Right cardiac atrium (tissue), 5 donors: ENCODE data around the gene RBMY1D. TPM values are rescaled to one million over a fixed set of nuclear protein-coding genes. Genes with fewer than 3 reads are reported as not detected.
A peak's percentile ranks its signal among the peaks of the same experiment; 100 is the strongest.
"Not testable (repeated sequence)": the region's sequence is repeated elsewhere in the genome, so short reads cannot be mapped to it uniquely, and the experiment has no call there.

Experiments used
- ATAC-seq, 2 donors: fragments of 200-7000 bp; cut with Tn5 transposase; one replicate each; pipeline versions ENCODE4 v1.8.0 to v1.9.1; 2020; ENCODE audit warnings: moderate library complexity in 2 of 2, mild to moderate bottlenecking in 1 of 2
- DNase-seq, 3 donors: peaks; one replicate each; pipeline ENCODE4 v3.0.0-alpha.2; 2020
- H3K27ac ChIP-seq: one replicate; pipeline ENCODE4 v1.5.1; 2013; ENCODE audit warnings: mild to moderate bottlenecking, low read length, control low read depth, moderate library complexity
- H3K27me3 ChIP-seq: one replicate; pipeline ENCODE4 v1.6.1; 2013; ENCODE audit not compliant: control insufficient read depth, insufficient read depth
- H3K4me1 ChIP-seq: one replicate; pipeline ENCODE4 v1.6.1; 2013; ENCODE audit warnings: low read length; ENCODE audit not compliant: control insufficient read depth, insufficient read depth
- H3K4me3 ChIP-seq: one replicate; pipeline ENCODE4 v1.5.1; 2013; ENCODE audit warnings: low read length, control low read depth
- H3K9me3 ChIP-seq: one replicate; pipeline ENCODE4 v1.6.1; 2013; ENCODE audit warnings: low read length; ENCODE audit not compliant: control insufficient read depth
- WGBS: extraction: QIAGEN DNeasy Blood & Tissue Kit; methylation state at CpG from one replicate; pipeline ENCODE4 v1.1.7; 2013; 5-methylcytosine and 5-hydroxymethylcytosine counted together
- intact Hi-C, 4 donors: fragments of 100-400 bp; cut with DNase I; formaldehyde crosslinking; loops; one replicate each; pipeline versions ENCODE4 v1.11.0 to v1.14.0; 2022 to 2023
- long read RNA-seq, 4 donors: library from polyadenylated mRNA; unstranded; transcript quantifications; one replicate each; pipeline ENCODE4 v2.0.0, GENCODE V29; 2020 to 2021
- polyA plus RNA-seq: library from polyadenylated mRNA; stranded (reverse); fragments of 200-250 nt; gene quantifications from one replicate; pipeline ENCODE4 v1.2.3, GENCODE V29; 2013
- total RNA-seq, 4 donors: library from RNA; stranded (reverse); fragmentation: NEBNext Ultra II Directional; extraction: Animal tissue kit (Norgen Biotek cat#: 25700); gene quantifications; one replicate each; pipeline ENCODE4 v1.2.1, GENCODE V29; 2021
- donor health status: healthy with polysubstance abuse.
- donor health status: DM: no; HTN: yes; CAD: no.
- donor health status: DM: no; HTN: no; CAD: no.
- donor health status: DM: no; HTN: yes; CAD: no; lungs with severe emphysema.
- donor health status: DM: yes; HTN: yes; CAD: no.

Gene RBMY1D
- not detected for total RNA-seq
- polyA plus RNA-seq: not detected
- long read RNA-seq, donor 1: 0 reads
- long read RNA-seq, donor 2: 0 reads
- long read RNA-seq, donor 3: 0 reads
- long read RNA-seq, donor 4: 0 reads

DNA sequence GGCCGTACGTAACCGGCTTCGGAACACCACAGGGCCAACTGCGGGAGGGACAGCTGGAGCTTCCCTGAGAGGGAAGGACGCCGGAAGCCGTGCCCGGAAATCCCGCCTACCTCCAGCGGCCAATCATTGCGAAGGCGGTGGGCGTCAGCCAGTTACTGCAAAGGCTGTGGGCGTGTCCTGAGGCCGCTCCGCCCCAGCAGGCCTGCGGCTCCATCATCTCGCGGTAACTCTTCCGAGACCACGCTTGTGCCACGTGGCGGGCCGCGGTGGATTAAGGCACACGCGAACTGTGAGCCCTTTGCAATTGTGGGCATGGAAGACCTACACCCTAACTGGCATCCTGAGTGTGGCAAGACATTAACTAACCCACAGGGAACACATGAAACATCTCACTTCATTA is at the start of gene RBMY1D:
TSS of gene RBMY1D (minus strand) at position 101 of the 400 bp plus-strand sequence. CDS start 2,013 bp downstream, outside the sequence.
- H3K9me3 ChIP-seq, H3K4me3 ChIP-seq, ATAC-seq, H3K27ac ChIP-seq, H3K4me1 ChIP-seq, DNase-seq, intact Hi-C loops, H3K27me3 ChIP-seq: not testable (repeated sequence)
- no CpG with 5 or more reads among the region's 28 CpGs for WGBS

DNA sequence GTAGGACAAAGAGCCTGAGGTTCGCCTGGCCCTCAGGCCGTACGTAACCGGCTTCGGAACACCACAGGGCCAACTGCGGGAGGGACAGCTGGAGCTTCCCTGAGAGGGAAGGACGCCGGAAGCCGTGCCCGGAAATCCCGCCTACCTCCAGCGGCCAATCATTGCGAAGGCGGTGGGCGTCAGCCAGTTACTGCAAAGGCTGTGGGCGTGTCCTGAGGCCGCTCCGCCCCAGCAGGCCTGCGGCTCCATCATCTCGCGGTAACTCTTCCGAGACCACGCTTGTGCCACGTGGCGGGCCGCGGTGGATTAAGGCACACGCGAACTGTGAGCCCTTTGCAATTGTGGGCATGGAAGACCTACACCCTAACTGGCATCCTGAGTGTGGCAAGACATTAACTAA is 23.6 kb upstream of the RBMY1D start, which contains the start of gene RBMY1E:
TSS of gene RBMY1E (minus strand) at position 101 of the 400 bp plus-strand sequence. CDS start 1,978 bp downstream, outside the sequence.
- H3K4me1 ChIP-seq, H3K27ac ChIP-seq, H3K9me3 ChIP-seq, intact Hi-C loops, H3K27me3 ChIP-seq, H3K4me3 ChIP-seq, DNase-seq, ATAC-seq: not testable (repeated sequence)
- WGBS: no CpG with 5 or more reads among the region's 29 CpGs

DNA sequence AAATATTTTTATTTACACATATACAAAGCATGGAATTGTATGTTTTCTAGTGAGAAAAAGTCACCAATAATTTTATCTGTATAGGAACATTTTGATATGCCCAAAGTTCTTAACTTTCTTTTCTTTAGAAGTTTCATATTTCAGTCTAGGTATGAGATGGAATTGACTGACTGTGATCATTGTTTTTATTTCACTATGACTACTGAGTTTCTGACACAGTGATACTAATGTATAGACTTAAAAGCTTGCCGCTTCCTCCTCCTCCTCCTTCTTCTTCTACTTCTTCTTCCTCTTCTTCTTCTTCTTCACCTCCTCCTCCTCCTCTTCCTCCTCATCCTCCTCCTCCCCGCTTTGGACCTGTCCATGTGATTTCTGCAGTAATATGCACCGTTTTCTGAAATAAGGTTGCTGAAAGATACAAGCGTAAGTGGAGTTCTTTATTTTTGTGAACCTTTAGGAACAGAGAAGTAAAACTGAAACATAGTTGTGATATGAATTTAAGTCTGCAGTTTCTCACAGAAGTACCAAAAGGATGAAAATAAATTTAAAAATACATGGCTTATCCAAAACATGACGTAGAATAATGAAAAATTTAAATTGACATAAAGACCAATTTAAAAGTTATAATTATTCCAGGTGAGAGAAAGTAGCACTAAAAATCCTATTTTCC is 24.8 kb downstream of the RBMY1D start:
- WGBS: no CpG with 5 or more reads among the region's 5 CpGs
- H3K27ac ChIP-seq, intact Hi-C loops, DNase-seq, H3K4me3 ChIP-seq, H3K27me3 ChIP-seq, ATAC-seq, H3K9me3 ChIP-seq, H3K4me1 ChIP-seq: not testable (repeated sequence)

DNA sequence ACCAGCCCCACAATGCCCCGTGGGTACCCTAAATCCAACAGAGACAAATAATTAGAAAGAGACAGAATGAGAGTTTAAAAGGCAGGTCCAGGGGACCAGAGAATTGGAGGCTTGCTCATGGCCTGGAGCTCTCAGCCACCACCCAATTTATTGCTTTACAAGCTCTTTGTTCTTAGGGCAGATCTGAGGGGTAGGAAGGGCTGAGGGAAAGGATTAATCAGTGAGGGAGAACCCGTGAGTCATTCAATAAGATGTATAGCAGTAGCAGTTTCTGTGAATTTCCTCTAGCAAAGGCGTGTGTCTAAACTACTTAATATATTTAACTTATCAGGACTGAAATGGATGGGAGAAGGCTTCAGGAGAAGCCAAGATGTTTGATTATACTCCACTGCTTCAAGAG is 48.8 kb downstream of the RBMY1D start:
- ATAC-seq (no peak), DNase-seq (no peak)
- intact Hi-C loops: no loop called here
- no peaks in the 10 kb centered on the region for H3K4me1 ChIP-seq
- no peak overlapping the region for H3K27ac ChIP-seq
- H3K9me3 ChIP-seq: no peaks in the 10 kb centered on the region
- H3K27me3 ChIP-seq: no peaks in the 10 kb centered on the region
- no peak overlapping the region for H3K4me3 ChIP-seq
- 45% methylated on average over 3 of the region's 3 CpGs for WGBS

DNA sequence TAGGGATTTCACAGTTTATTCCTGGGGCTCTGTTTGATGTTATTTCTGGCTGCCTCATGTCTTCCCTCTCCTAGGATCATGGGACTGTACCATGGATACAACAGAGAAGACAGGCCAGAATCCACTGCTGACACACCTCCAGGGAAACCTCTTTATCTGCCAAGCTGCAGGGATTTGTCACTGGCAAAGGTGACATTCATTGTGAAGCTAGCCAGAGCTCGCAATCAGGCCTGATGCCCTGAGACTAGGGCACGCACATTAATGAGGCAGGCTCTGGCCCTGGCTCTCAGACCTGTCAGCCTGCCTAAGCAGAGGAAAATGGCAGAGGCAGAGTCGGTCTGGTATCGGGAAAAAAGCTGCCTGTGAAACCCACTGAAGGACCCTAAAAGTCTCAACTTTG is 52.2 kb downstream of the RBMY1D start:
- WGBS: 58% methylated on average over 4 of the region's 4 CpGs
- Histone ChIP-seq H3K27me3 (no peaks in the 10 kb centered on the region), H3K4me3 (no peak overlapping the region), H3K9me3 (no peaks in the 10 kb centered on the region), H3K27ac (no peak overlapping the region), H3K4me1 (no peaks in the 10 kb centered on the region)
- peak in 1 of 2 donors; percentile 84 for ATAC-seq
- intact Hi-C loops: no loop called here
- peak in 1 of 3 donors; percentile 41 for DNase-seq

DNA sequence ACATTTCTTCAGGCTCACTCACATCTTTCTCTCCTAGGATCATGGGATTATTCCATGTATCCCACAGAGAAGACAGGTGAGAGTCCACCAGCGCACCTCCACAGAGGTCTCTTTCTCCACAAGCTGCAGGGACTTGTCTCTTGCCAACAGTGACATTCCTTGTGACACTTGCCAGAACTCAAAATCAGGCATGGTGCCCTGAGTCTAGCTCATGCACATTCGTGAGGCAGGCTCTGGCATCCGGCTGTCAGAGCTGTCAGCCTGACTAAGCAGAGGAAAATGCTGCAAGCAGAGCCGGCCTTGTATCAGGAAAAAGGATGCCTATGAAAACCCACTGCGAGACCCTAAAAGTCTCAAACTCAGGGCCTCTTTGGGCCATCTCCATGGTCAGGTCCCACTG is 54.8 kb downstream of the RBMY1D start:
- Histone ChIP-seq H3K9me3 (no peaks in the 10 kb centered on the region), H3K4me3 (no peak overlapping the region), H3K4me1 (no peaks in the 10 kb centered on the region), H3K27me3 (no peaks in the 10 kb centered on the region), H3K27ac (no peak overlapping the region)
- WGBS: 39% methylated on average over 5 of the region's 5 CpGs
- DNase-seq (peak in 1 of 3 donors; percentile 48), ATAC-seq (peak in 1 of 2 donors; percentile 48)
- intact Hi-C loops: no loop called here

DNA sequence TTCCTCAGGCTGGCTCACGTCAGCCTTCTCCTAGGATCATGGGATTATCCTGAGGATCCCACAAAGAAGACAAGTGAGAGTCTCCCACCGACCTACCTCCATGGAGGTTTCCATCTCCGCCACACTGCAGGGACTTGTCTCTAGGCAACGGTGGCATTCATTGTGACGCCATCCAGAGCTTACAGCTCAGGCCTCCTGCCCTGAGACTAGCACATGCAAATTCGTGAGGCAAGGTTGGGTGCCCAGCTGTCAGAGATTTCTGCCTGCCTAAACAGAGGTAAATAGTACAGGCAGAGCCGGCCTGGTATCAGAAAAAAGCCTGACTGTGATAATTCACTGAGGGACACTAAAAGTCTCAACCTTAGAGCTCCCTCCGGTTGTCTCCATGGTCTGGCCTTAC is 58.0 kb downstream of the RBMY1D start:
- no peak overlapping the region for H3K4me3 ChIP-seq
- 64% methylated on average over 8 of the region's 8 CpGs for WGBS
- no peak overlapping the region for H3K27ac ChIP-seq
- no peaks in the 10 kb centered on the region for H3K4me1 ChIP-seq
- intact Hi-C loops: no loop called here
- H3K27me3 ChIP-seq: no peaks in the 10 kb centered on the region
- H3K9me3 ChIP-seq: no peaks in the 10 kb centered on the region
- ATAC-seq (no peak), DNase-seq (no peak)

DNA sequence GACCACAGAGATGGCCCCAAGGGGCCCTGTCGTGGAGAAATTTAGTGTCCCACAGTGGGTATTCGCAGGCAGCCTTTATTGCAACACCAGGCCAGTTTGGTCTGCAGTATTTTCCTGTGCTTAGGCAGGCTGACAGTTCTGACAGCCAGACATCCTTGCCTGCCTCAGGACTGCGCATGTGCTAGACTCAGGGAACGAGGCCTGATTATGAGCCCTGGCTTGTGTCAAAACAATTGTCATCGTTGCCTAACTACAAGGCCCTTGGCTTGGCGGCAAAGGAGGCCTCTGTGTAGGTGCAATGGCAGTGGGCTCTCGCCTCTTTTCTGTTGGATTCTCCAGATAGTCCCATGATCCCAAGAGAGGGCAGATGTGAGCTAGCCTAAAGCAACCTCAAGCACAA is 59.3 kb downstream of the RBMY1D start:
- no peak for DNase-seq
- Histone ChIP-seq H3K27ac (no peak overlapping the region), H3K27me3 (no peaks in the 10 kb centered on the region), H3K9me3 (no peaks in the 10 kb centered on the region), H3K4me1 (no peaks in the 10 kb centered on the region), H3K4me3 (no peak overlapping the region)
- 57% methylated on average over 7 of the region's 7 CpGs for WGBS
- intact Hi-C loops: no loop called here
- ATAC-seq: no peak

Other genes starting within 250 kb of the RBMY1D start
- gene RBMY1E, start 23.5 kb upstream of the RBMY1D start, total RNA-seq: not detected
- not detected for gene RBMY1E, start 23.5 kb upstream of the RBMY1D start, polyA plus RNA-seq